Keratinocyte (primary cell): ENCODE results near the gene ADGRA3. TPM values are rescaled to one million over a fixed set of nuclear protein-coding genes. Genes with fewer than 3 reads are reported as not detected.

Experiments used
- DNase-seq: peaks from one replicate; pipeline ENCODE4 v3.0.0-alpha.2; 2011; ENCODE audit warnings: low read depth, missing footprints, low spot score
- FAIRE-seq: peaks from 2 replicates; lab custom pipeline; 2011; peaks lifted over from hg19 to GRCh38; lab: Jason Lieb, UNC
- H2AFZ ChIP-seq: 2 replicates; pipeline ENCODE4 v1.6.0; 2012; ENCODE audit warnings: low read length, control low read depth, inconsistent platforms; ENCODE audit not compliant: control insufficient read depth
- H3K27ac ChIP-seq: 2 replicates; pipeline ENCODE4 v1.5.1; 2011; ENCODE audit warnings: low read length; ENCODE audit not compliant: control insufficient read depth, insufficient read depth
- H3K27me3 ChIP-seq: 3 replicates; pipeline ENCODE4 v1.6.0; 2011; ENCODE audit warnings: low read length; ENCODE audit not compliant: control insufficient read depth, insufficient read depth; ENCODE audit errors: extremely low read depth
- H3K36me3 ChIP-seq, 2 experiments: 2 replicates in 1 of 2; 3 replicates in 1 of 2; pipeline ENCODE4 v1.5.1; 2011; ENCODE audit warnings: low read length in 2 of 2, mild to moderate bottlenecking in 1 of 2; ENCODE audit not compliant: control insufficient read depth in 2 of 2, insufficient read depth in 2 of 2; ENCODE audit errors: extremely low read depth in 1 of 2
- H3K4me1 ChIP-seq: 3 replicates; pipeline ENCODE4 v1.5.1; 2011; ENCODE audit warnings: low read length; ENCODE audit not compliant: control insufficient read depth, insufficient read depth; ENCODE audit errors: extremely low read depth
- H3K4me2 ChIP-seq: 3 replicates; pipeline ENCODE4 v1.6.0; 2011; ENCODE audit warnings: low read depth, low read length; ENCODE audit not compliant: control insufficient read depth, insufficient read depth; ENCODE audit errors: extremely low read depth
- H3K4me3 ChIP-seq, 3 experiments: fragments of 200-600 bp in 1 of 3; sonication (generic) in 1 of 3; 2 replicates in 2 of 3; 3 replicates in 1 of 3; pipeline ENCODE4 v1.5.1; 2011 to 2016; ENCODE audit warnings: low read length in 3 of 3, mild to moderate bottlenecking in 3 of 3, control low read depth in 2 of 3, inconsistent platforms in 1 of 3, low read depth in 1 of 3, mixed read lengths in 1 of 3, mixed run types in 1 of 3, moderate library complexity in 1 of 3; ENCODE audit not compliant: control insufficient read depth in 2 of 3, insufficient read depth in 2 of 3; ENCODE audit errors: extremely low read depth in 1 of 3
- H3K79me2 ChIP-seq: 2 replicates; pipeline ENCODE4 v1.6.0; 2012; ENCODE audit warnings: low read length; ENCODE audit not compliant: control insufficient read depth, insufficient read depth
- H3K9ac ChIP-seq: 3 replicates; pipeline ENCODE4 v1.6.0; 2011; ENCODE audit warnings: low read length; ENCODE audit not compliant: control insufficient read depth, insufficient read depth; ENCODE audit errors: extremely low read depth
- H3K9me1 ChIP-seq: 3 replicates; pipeline ENCODE4 v1.6.0; 2011; ENCODE audit warnings: low read length; ENCODE audit not compliant: control insufficient read depth, insufficient read depth; ENCODE audit errors: extremely low read depth
- H3K9me3 ChIP-seq: 2 replicates; pipeline ENCODE4 v1.5.1; 2012; ENCODE audit warnings: low read depth, low read length; ENCODE audit not compliant: control insufficient read depth
- H4K20me1 ChIP-seq: 3 replicates; pipeline ENCODE4 v1.6.0; 2011; ENCODE audit warnings: low read length; ENCODE audit not compliant: control insufficient read depth, insufficient read depth; ENCODE audit errors: extremely low read depth
- EZH2 ChIP-seq: IDR thresholded peaks from one replicate; pipeline ENCODE4 v1.6.1; 2012; ENCODE audit warnings: inconsistent platforms, mild to moderate bottlenecking, low read length, moderate library complexity
- dilution Hi-C: fragments of 300-500 bp; cut with MboI; formaldehyde crosslinking; loops from one replicate; pipeline ENCODE4 v1.7.0; 2020; ENCODE audit warnings: low sequenced_read_pairs; ENCODE audit not compliant: extremely low pct_ligation_motif_present
- polyA plus RNA-seq, 5 experiments: library from polyadenylated mRNA; depleted of rRNA in 3 of 5; stranded (reverse) in 3 of 5; stranded (forward) in 1 of 5; unstranded in 1 of 5; fragments of >200 nt; gene quantifications; 1 replicate in 1 of 5; 2 replicates in 3 of 5; 3 replicates in 1 of 5; pipeline versions ENCODE4 v1.2.1 to v1.2.3, GENCODE V29; 2011 to 2012; ENCODE audit warnings: missing spikeins in 2 of 5, low read depth in 1 of 5, low replicate concordance in 1 of 5
- TF ChIP-seq, protein P1 (sequence below), 3 experiments: IDR thresholded peaks in 1 of 3; conservative IDR thresholded peaks in 1 of 3; optimal IDR thresholded peaks in 1 of 3; 2 replicates in 2 of 3; 3 replicates in 1 of 3; pipeline versions ENCODE3 to v1.5.1; 2011; ENCODE audit warnings: low read length in 3 of 3, mild to moderate bottlenecking in 3 of 3, moderate library complexity in 2 of 3, control low read depth in 1 of 3, inconsistent platforms in 1 of 3; ENCODE audit not compliant: insufficient read depth in 2 of 3; ENCODE audit errors: extremely low read depth in 1 of 3

Gene ADGRA3
- polyA plus RNA-seq, 1 donor (not counting 4 experiments of a cell fraction or from before 2014, with no cell fraction given), result 38.7 TPM

- TF ChIP-seq, protein P1, sequence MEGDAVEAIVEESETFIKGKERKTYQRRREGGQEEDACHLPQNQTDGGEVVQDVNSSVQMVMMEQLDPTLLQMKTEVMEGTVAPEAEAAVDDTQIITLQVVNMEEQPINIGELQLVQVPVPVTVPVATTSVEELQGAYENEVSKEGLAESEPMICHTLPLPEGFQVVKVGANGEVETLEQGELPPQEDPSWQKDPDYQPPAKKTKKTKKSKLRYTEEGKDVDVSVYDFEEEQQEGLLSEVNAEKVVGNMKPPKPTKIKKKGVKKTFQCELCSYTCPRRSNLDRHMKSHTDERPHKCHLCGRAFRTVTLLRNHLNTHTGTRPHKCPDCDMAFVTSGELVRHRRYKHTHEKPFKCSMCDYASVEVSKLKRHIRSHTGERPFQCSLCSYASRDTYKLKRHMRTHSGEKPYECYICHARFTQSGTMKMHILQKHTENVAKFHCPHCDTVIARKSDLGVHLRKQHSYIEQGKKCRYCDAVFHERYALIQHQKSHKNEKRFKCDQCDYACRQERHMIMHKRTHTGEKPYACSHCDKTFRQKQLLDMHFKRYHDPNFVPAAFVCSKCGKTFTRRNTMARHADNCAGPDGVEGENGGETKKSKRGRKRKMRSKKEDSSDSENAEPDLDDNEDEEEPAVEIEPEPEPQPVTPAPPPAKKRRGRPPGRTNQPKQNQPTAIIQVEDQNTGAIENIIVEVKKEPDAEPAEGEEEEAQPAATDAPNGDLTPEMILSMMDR (optimal IDR thresholded peaks at IDR 0.05 in 1 of 3, IDR thresholded peaks at IDR 0.05 in 1 of 3, conservative IDR thresholded peaks at IDR 0.05 in 1 of 3; ENCODE audit: extremely low read depth in 1 of 3, insufficient read depth in 2 of 3, low read length in 3 of 3), result no peak
- TF ChIP-seq EZH2, result no peak
- no peak for FAIRE-seq
- H3K27ac ChIP-seq, result no peak overlapping the region
These were observed 59.6 kb downstream of the ADGRA3 start for GRCh38 chr4:22456291-22456690.

GRCh38 chr4:22454955-22455354, 60.9 kb downstream of the ADGRA3 start:
- dilution Hi-C loops, result no loop called here
- H3K4me1 ChIP-seq, result peaks cover 6% of the 10 kb centered on the region
- H3K9me3 ChIP-seq, result no peaks in the 10 kb centered on the region
- no peaks in the 10 kb centered on the region for H3K27me3 ChIP-seq
- H3K79me2 ChIP-seq, result no peaks in the 10 kb centered on the region
- no peak overlapping the region for H3K27ac ChIP-seq
- H3K9me1 ChIP-seq, result no peaks in the 10 kb centered on the region
- no peak overlapping the region for H3K4me2 ChIP-seq
- no peak overlapping the region for H3K4me3 ChIP-seq
- no peak overlapping the region for H2AFZ ChIP-seq
- peaks cover 0 to 2% of the 10 kb centered on the region in 2 experiments for H3K36me3 ChIP-seq
- TF ChIP-seq, protein P1 (optimal IDR thresholded peaks at IDR 0.05 in 1 of 3, IDR thresholded peaks at IDR 0.05 in 1 of 3, conservative IDR thresholded peaks at IDR 0.05 in 1 of 3; ENCODE audit: extremely low read depth in 1 of 3, insufficient read depth in 2 of 3, low read length in 3 of 3), result no peak
- no peak for TF ChIP-seq EZH2
- DNase-seq (no peak), FAIRE-seq (no peak)
- no peak overlapping the region for H3K9ac ChIP-seq
- no peaks in the 10 kb centered on the region for H4K20me1 ChIP-seq

More at GRCh38 chr4:22456291-22456690, 59.6 kb downstream of the ADGRA3 start:
- H3K9ac ChIP-seq, result no peak overlapping the region
- dilution Hi-C loops, result no loop called here
- no peaks in the 10 kb centered on the region for H3K79me2 ChIP-seq
- no peaks in the 10 kb centered on the region for H3K27me3 ChIP-seq
- H3K4me3 ChIP-seq, result no peak overlapping the region
- no peak overlapping the region for H2AFZ ChIP-seq
- peaks cover 0 to 4% of the 10 kb centered on the region in 2 experiments for H3K36me3 ChIP-seq
- DNase-seq, result no peak
- no peaks in the 10 kb centered on the region for H3K9me1 ChIP-seq
- no peak overlapping the region for H3K4me2 ChIP-seq
- H3K4me1 ChIP-seq, result peaks cover 6% of the 10 kb centered on the region
- H3K9me3 ChIP-seq, result no peaks in the 10 kb centered on the region
- H4K20me1 ChIP-seq, result no peaks in the 10 kb centered on the region
